DOHH2 (cell line): ENCODE results near the gene SLC48A1.

ENCODE experiments used
- CTCF ChIP-seq: fragments of 200-600 bp; sonication (generic); IDR thresholded peaks from one replicate; pipeline ENCODE4 v1.5.1; 2014; ENCODE audit warnings: antibody characterized with exemption, mild to moderate bottlenecking, low read depth, low read length; ENCODE audit not compliant: poor library complexity, severe bottlenecking
- EZH2phosphoT487 ChIP-seq: fragments of 200-600 bp; sonication (generic); IDR thresholded peaks from 2 replicates; pipeline ENCODE4 v1.6.1; 2017; ENCODE audit warnings: borderline replicate concordance, mild to moderate bottlenecking, antibody characterized with exemption, low read length, moderate library complexity, mixed read lengths

DNA sequence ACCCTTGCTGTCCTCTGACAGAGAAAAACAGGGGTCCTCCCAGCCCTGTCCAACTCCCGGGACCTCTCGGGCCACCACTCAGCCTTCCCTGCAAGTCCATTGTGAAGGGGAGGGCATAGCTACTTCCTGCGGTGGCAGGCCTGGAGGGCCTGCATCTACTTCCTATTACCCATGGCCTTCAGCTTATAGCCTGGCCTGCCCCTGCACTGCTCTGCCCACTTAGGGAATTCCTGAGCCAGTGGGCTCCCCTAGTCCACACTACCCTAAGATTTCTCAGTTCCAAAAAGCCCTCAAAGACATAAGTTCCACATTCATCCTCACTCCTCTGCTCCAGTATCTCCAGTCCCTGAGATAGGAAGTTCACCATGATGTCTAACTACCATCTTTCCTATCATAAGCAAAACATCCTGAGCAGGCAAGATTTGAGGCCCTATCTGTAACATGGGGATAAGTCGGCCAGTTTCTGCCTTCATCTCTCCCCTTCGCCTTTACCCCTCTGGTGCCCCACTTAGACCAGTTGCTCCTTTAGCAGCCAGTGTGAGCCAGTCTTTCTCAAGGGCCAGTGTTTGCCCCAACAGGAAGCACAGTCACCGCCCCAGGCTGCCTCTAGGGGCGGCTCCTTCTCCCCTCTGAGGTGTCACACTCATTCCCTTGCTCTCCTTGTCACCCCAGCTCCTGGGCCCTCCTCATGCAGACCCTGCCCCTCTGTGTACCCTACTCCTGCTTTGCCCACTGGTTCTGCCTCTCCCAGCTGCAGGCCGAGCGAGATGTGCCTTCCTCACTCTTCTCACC lies 35.7 kb downstream of the SLC48A1 start:
- TF ChIP-seq CTCF (peak; percentile 55), EZH2phosphoT487 (no peak)
